HG03280 (cell line): ENCODE data around the gene ADGRF5.
"Not testable (repeated sequence)": the region's sequence is repeated elsewhere in the genome, so short reads cannot be mapped to it uniquely, and the experiment has no call there.

ENCODE experiments used
- ATAC-seq: cut with Tn5 transposase; IDR thresholded peaks from one replicate; pipeline ENCODE4 v1.9.1; 2021; ENCODE audit warnings: mild to moderate bottlenecking, moderate library complexity; ENCODE audit not compliant: unreplicated experiment

The ADGRF5 gene

GRCh38 chr6:46895930-46896329 lies 25.8 kb downstream of the ADGRF5 start:
- ATAC-seq: no peak

- no peak for ATAC-seq
Measured at GRCh38 chr6:46894433-46894832, 27.3 kb downstream of the ADGRF5 start.

GRCh38 chr6:46893648-46894047 lies 28.1 kb downstream of the ADGRF5 start:
- no peak for ATAC-seq

- ATAC-seq: no peak
Measured at GRCh38 chr6:46891252-46891795, 30.4 kb downstream of the ADGRF5 start.

- no peak for ATAC-seq
Measured at GRCh38 chr6:46888578-46888977, 33.2 kb downstream of the ADGRF5 start.

GRCh38 chr6:46888031-46888430 lies 33.7 kb downstream of the ADGRF5 start:
- no peak for ATAC-seq

GRCh38 chr6:46882645-46883044 lies 39.1 kb downstream of the ADGRF5 start:
- ATAC-seq: no peak

GRCh38 chr6:46879003-46879402 lies 42.7 kb downstream of the ADGRF5 start:
- no peak for ATAC-seq

GRCh38 chr6:46876126-46876525 lies 45.6 kb downstream of the ADGRF5 start:
- no peak for ATAC-seq

- ATAC-seq: no peak
Measured at GRCh38 chr6:46867411-46867810, 54.3 kb downstream of the ADGRF5 start.

- ATAC-seq: no peak
Measured at GRCh38 chr6:46865221-46865620, 56.5 kb downstream of the ADGRF5 start.

- ATAC-seq: no peak
Measured at GRCh38 chr6:46863791-46864190, 57.9 kb downstream of the ADGRF5 start.

GRCh38 chr6:46862381-46862780 lies 59.4 kb downstream of the ADGRF5 start:
- ATAC-seq: no peak

GRCh38 chr6:46855966-46856365 lies 65.8 kb downstream of the ADGRF5 start:
- ATAC-seq: not testable (repeated sequence)

- not testable (repeated sequence) for ATAC-seq
Measured at GRCh38 chr6:46851576-46851975, 70.2 kb downstream of the ADGRF5 start.

GRCh38 chr6:46850792-46851191 lies 70.9 kb downstream of the ADGRF5 start:
- ATAC-seq: no peak

- ATAC-seq: no peak
Measured at GRCh38 chr6:46849361-46849690, 72.4 kb downstream of the ADGRF5 start.

- ATAC-seq: peak; percentile 92
Measured at GRCh38 chr6:46848684-46849360, 72.9 kb downstream of the ADGRF5 start.

- no peak for ATAC-seq
Measured at GRCh38 chr6:46845126-46845525, 76.6 kb downstream of the ADGRF5 start.

GRCh38 chr6:46842252-46842846 lies 79.4 kb downstream of the ADGRF5 start:
- ATAC-seq: not testable (repeated sequence)

- ATAC-seq: no peak
Measured at GRCh38 chr6:46838033-46838432, 83.7 kb downstream of the ADGRF5 start.

GRCh38 chr6:46834991-46835390 lies 86.7 kb downstream of the ADGRF5 start:
- ATAC-seq: not testable (repeated sequence)
